Activated B cell treated with CpG ODN at 0.5 μM for 24 hours (primary cell): Measurements from ENCODE around the gene NIPAL3. TPM values are rescaled to one million over a fixed set of nuclear protein-coding genes. Genes with fewer than 3 reads are reported as not detected.

Experiments used
- ATAC-seq: fragments of 200-7000 bp; cut with Tn5 transposase; one replicate; pipeline ENCODE4 v1.10.0; 2021; ENCODE audit warnings: low read depth, mild to moderate bottlenecking, moderate library complexity
- CTCF ChIA-PET: fragments of 350-600 bp; sonication (Branson Sonifier 250); formaldehyde crosslinking; loops from one replicate; lab custom pipeline; 2021; ENCODE audit warnings: antibody characterized with exemption; lab: Charles Lee
- POLR2A ChIA-PET: fragments of 350-600 bp; sonication (Branson Sonifier 250); formaldehyde crosslinking; loops from one replicate; lab custom pipeline; 2021; ENCODE audit warnings: antibody characterized with exemption; lab: Charles Lee
- DNase-seq: peaks from one replicate; pipeline ENCODE4 v3.0.0; 2022
- H3K27ac Mint-ChIP-seq: one replicate; pipeline ENCODE4 v1.8.0; 2020; ENCODE audit warnings: mixed read lengths
- H3K27me3 Mint-ChIP-seq: one replicate; pipeline ENCODE4 v1.8.0; 2021; ENCODE audit warnings: mixed read lengths
- H3K36me3 Mint-ChIP-seq: one replicate; pipeline ENCODE4 v1.8.0; 2021; ENCODE audit warnings: low read depth, mixed read lengths
- H3K4me1 Mint-ChIP-seq: one replicate; pipeline ENCODE4 v1.8.0; 2021; ENCODE audit warnings: mixed read lengths
- H3K4me3 Mint-ChIP-seq: one replicate; pipeline ENCODE4 v1.8.0; 2020; ENCODE audit warnings: mild to moderate bottlenecking, mixed read lengths
- H3K9me3 Mint-ChIP-seq: one replicate; pipeline ENCODE4 v1.8.0; 2020; ENCODE audit warnings: mixed read lengths
- intact Hi-C: fragments of 100-400 bp; cut with micrococcal nuclease; formaldehyde crosslinking; loops from one replicate; pipeline ENCODE4 v1.15.1; 2024
- total RNA-seq: library from RNA; stranded (reverse); gene quantifications from 2 replicates; pipeline ENCODE4 v1.2.3, GENCODE V29; 2022
- TF ChIP-seq, protein P1 (sequence below): fragments of 200-600 bp; IDR thresholded peaks from one replicate; pipeline ENCODE4 v1.8.0; 2022; ENCODE audit warnings: antibody characterized with exemption, mild to moderate bottlenecking

The NIPAL3 gene
- total RNA-seq, 1 donor from 2014 or later = 23.2 TPM

DNA sequence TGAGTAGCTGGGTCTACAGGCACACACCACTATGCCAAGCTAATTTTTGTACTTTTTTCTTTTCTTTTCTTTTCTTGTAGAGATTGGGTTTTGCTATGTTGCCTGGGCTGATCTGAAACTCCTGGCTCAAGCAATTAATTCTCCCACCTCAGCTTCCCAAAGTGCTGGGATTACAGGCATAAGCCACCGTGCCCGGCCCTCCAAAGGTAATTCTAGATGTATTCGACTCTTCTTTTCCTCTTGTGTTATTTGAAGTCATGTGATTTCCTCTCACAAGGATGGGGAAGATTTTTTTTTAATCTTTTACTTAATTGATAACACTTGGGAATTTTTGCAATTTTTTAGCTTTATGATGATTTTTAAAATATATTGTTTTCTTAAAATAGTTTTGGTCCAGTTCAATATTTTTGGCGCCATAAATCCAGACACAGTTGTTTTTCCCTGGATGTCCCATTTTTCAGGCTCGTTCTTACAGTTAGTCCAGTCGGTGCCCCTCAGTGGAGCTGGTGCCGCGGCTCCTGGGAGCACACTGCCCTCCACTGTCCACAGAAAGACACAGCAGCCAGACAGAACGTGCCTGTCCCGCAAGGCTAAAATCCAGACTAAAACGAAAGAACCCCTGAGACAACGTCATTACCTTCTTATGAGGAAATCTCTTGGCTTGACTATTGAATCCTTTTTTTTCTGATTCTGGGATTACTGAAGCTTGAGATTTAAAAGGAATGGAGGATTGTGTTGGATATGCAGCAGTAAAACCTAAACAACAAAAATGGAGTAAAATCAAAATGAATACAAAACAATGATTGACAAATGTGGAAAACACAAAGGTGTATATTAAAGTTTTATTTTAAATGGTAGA lies 24.4 kb upstream of the NIPAL3 start:
- DNase-seq (peak; percentile 55), ATAC-seq (peak; percentile 75)
- POLR2A ChIA-PET = interaction anchor here (0.5 to 4.0 kb wide), 12 partner anchors 18 to 668 kb away, joined by 3 to 50 read pairs (median 8); no protein-coding TSS in a partner anchor
- peak overlapping the region; percentile 96 for H3K27ac Mint-ChIP-seq
- H3K4me3 Mint-ChIP-seq = peak overlapping the region; percentile 82
- peaks cover 6% of the 10 kb centered on the region for H3K36me3 Mint-ChIP-seq
- no peaks in the 10 kb centered on the region for H3K9me3 Mint-ChIP-seq
- H3K27me3 Mint-ChIP-seq = no peaks in the 10 kb centered on the region
- TF ChIP-seq, protein P1, sequence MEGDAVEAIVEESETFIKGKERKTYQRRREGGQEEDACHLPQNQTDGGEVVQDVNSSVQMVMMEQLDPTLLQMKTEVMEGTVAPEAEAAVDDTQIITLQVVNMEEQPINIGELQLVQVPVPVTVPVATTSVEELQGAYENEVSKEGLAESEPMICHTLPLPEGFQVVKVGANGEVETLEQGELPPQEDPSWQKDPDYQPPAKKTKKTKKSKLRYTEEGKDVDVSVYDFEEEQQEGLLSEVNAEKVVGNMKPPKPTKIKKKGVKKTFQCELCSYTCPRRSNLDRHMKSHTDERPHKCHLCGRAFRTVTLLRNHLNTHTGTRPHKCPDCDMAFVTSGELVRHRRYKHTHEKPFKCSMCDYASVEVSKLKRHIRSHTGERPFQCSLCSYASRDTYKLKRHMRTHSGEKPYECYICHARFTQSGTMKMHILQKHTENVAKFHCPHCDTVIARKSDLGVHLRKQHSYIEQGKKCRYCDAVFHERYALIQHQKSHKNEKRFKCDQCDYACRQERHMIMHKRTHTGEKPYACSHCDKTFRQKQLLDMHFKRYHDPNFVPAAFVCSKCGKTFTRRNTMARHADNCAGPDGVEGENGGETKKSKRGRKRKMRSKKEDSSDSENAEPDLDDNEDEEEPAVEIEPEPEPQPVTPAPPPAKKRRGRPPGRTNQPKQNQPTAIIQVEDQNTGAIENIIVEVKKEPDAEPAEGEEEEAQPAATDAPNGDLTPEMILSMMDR = peak; percentile 96
- CTCF ChIA-PET = interaction anchor here (0.6 to 6.7 kb wide), 38 partner anchors 9 to 578 kb away, joined by 3 to 388 read pairs (median 5); partner anchors contain the start of genes GRHL3, IFNLR1, NIPAL3 and STPG1
- H3K4me1 Mint-ChIP-seq = peaks cover 48% of the 10 kb centered on the region
- intact Hi-C loops = loop anchor here (1.0 to 10.0 kb wide), 6 partner anchors 69 to 436 kb away; partner anchors contain the start of genes IFNLR1 and PNRC2

DNA sequence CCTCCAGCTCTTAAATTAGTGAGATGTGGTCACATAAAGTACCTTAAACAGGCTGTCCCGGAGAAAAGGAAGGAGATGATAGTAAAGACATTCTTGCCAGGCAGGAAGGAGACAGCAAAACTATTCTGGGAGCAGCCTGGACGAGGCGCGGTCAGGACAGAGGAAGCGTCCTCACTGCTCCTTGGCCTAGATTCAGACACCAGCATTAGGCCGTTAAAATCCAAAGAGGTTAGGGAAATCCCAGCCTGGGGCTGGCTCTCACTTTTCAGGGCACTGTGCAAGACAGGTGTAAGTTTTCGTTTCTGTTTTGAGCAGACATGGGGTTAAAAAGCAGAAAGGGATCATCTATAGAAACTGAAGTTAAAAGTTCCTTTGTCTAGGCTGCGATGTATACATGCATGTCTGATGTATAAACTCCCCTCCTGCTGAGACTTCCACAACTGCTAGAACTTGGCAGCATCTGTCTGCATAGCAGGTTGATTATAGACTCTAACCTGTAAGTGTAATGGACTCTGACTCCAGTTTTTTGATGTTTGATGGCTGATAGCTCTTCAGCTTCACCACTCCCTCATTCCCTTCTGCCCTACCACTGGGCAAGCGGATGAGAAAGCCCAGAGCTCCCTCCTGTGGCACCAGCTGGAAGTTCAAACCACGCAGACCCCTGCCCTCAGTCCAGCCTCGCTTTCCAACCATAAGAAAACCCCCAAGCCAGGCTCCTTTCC lies 23.6 kb upstream of the NIPAL3 start:
- CTCF ChIA-PET = interaction anchor here (0.6 to 6.7 kb wide), 40 partner anchors 8 to 620 kb away, joined by 3 to 388 read pairs (median 5); partner anchors contain the start of genes GRHL3, IFNLR1, NIPAL3 and STPG1
- peak; percentile 56 for DNase-seq
- peak overlapping the region; percentile 96 for H3K27ac Mint-ChIP-seq
- TF ChIP-seq, protein P1 = no peak
- POLR2A ChIA-PET = interaction anchor here (0.5 to 4.0 kb wide), 21 partner anchors 22 to 669 kb away, joined by 3 to 50 read pairs (median 5); partner anchors contain the start of genes IFNLR1, NIPAL3 and STPG1
- no peaks in the 10 kb centered on the region for H3K27me3 Mint-ChIP-seq
- peaks cover 6% of the 10 kb centered on the region for H3K36me3 Mint-ChIP-seq
- H3K9me3 Mint-ChIP-seq = no peaks in the 10 kb centered on the region
- intact Hi-C loops = loop anchor here (1.0 to 10.0 kb wide), 9 partner anchors 23 to 437 kb away; partner anchors contain the start of genes IFNLR1, NIPAL3 and PNRC2
- peaks cover 43% of the 10 kb centered on the region for H3K4me1 Mint-ChIP-seq
- ATAC-seq = peak; percentile 77
- H3K4me3 Mint-ChIP-seq = peak overlapping the region; percentile 82

DNA sequence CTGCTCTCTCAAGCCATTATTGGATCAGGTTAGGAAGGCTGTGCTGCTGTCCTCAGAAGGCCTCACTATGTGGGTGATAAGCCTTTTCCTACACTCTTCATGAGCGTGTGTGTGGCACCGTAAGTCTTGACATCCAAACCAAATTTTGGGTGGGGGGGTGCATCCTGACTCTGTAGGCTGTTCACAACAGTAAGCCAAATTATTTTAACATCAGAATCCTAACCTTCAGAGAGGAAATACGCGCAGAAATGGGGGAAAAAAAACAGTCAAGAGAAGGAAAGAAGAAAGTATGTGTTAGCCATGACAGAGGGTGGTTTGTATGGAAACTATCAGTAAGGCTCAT lies 23.0 kb upstream of the NIPAL3 start:
- intact Hi-C loops = loop anchor here (1.0 to 10.0 kb wide), 6 partner anchors 23 to 438 kb away; partner anchors contain the start of genes NIPAL3 and PNRC2
- DNase-seq (no peak), ATAC-seq (peak; percentile 7)
- H3K36me3 Mint-ChIP-seq = peaks cover 6% of the 10 kb centered on the region
- H3K4me3 Mint-ChIP-seq = peak overlapping the region; percentile 82
- H3K27ac Mint-ChIP-seq = peak overlapping the region; percentile 96
- ChIA-PET POLR2A (interaction anchor here (0.6 to 4.0 kb wide), 15 partner anchors 21 to 637 kb away, joined by 3 to 50 read pairs (median 4); partner anchors contain the start of genes IFNLR1, NIPAL3 and STPG1), CTCF (interaction anchor here (0.8 to 6.7 kb wide), 26 partner anchors 10 to 620 kb away, joined by 3 to 388 read pairs (median 7); partner anchors contain the start of genes IFNLR1, NIPAL3 and STPG1)
- no peaks in the 10 kb centered on the region for H3K9me3 Mint-ChIP-seq
- TF ChIP-seq, protein P1 = no peak
- H3K27me3 Mint-ChIP-seq = no peaks in the 10 kb centered on the region
- peaks cover 43% of the 10 kb centered on the region for H3K4me1 Mint-ChIP-seq

DNA sequence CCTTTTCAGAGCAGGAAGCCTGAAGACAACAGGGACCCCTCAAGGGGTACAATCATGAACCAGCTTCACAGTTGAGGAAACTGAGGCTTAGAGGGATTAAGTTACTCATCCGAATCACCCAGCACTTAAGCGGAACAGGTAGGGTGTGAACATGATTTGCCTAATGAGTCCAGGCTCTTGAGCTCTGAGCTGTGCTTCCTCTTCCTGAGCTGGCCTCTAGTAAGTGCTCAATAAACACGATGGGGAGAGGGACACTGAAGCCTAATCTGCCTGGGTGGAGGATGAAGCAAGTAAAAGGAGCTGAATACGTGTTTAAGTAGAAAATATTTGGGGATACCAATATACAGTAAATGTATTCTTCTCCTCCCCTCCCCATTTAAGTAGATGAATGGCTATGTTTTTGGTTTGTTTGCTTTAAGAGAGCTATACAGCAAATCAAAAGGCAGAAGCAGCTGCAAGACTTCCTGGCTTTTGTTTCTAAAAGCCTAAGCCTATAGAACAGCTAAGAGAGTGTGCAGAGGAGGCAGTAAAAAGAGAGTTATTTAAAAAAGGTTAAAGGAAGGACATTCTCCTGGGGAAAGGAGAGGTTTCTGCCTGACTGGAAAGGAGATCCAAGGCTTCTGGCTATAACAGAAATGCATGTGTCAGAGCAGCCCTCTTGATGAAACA lies 22.5 kb upstream of the NIPAL3 start:
- ATAC-seq = peak; percentile 31

More for the DNA sequence above, 22.5 kb upstream of the NIPAL3 start:
- TF ChIP-seq, protein P1 = no peak
- intact Hi-C loops = loop anchor here (1.0 to 10.0 kb wide), 6 partner anchors 22 to 438 kb away; partner anchors contain the start of genes NIPAL3 and PNRC2
- Mint-ChIP-seq H3K36me3 (peaks cover 6% of the 10 kb centered on the region), H3K9me3 (no peaks in the 10 kb centered on the region), H3K27ac (peak overlapping the region; percentile 96), H3K27me3 (no peaks in the 10 kb centered on the region), H3K4me3 (peak overlapping the region; percentile 24), H3K4me1 (peaks cover 43% of the 10 kb centered on the region)
- ChIA-PET CTCF (interaction anchor here (0.7 to 6.7 kb wide), 25 partner anchors 11 to 621 kb away, joined by 3 to 388 read pairs (median 7); partner anchors contain the start of genes IFNLR1, NIPAL3 and STPG1), POLR2A (interaction anchor here (0.5 to 4.0 kb wide), 16 partner anchors 21 to 670 kb away, joined by 3 to 50 read pairs (median 4); partner anchors contain the start of genes IFNLR1, NIPAL3, SRSF10 and STPG1)
- no peak for DNase-seq
